Activated CD4-positive, CD25-positive, alpha-beta regulatory T cell treated with anti-CD3 and anti-CD28 coated beads, Interleukin-2, amount 50 U/mL, for 24 hours (primary cell): Measurements from ENCODE around the gene PARP9.
A peak's percentile ranks its signal among the peaks of the same experiment; 100 is the strongest.

ENCODE experiments used
- ATAC-seq, 2 donors: fragments of 150-1000 bp; cut with Tn5 transposase; one replicate each; pipeline ENCODE4 v1.10.0; 2021; ENCODE audit warnings: mild to moderate bottlenecking in 1 of 2, moderate library complexity in 1 of 2

PARP9 gene

GRCh38 chr3:122564155-122564912 lies at the start of gene PARP9, which contains the start of gene DTX3L:
Gene PARP9, minus strand, starts transcription at chr3:122564300. Its CDS starts 4,680 bp downstream, at chr3:122559620.
Gene DTX3L, plus strand, starts transcription at chr3:122564338. Its CDS starts 89 bp downstream, at chr3:122564427.
- peak; percentile 86 for ATAC-seq

GRCh38 chr3:122612696-122613095 lies 48.6 kb upstream of the PARP9 start:
- ATAC-seq, result no peak

GRCh38 chr3:122609798-122610559 lies 45.9 kb upstream of the PARP9 start:
- peak; percentile 94 to 96 for ATAC-seq

GRCh38 chr3:122608916-122609315 lies 44.8 kb upstream of the PARP9 start:
- no peak for ATAC-seq

- no peak for ATAC-seq
Measured at GRCh38 chr3:122606330-122606729, 42.2 kb upstream of the PARP9 start.

- ATAC-seq, result no peak
Measured at GRCh38 chr3:122603056-122603455, 39.0 kb upstream of the PARP9 start.

- ATAC-seq, result no peak
Measured at GRCh38 chr3:122602011-122602710, 38.1 kb upstream of the PARP9 start.

- ATAC-seq, result no peak
Measured at GRCh38 chr3:122598556-122598955, 34.5 kb upstream of the PARP9 start.

GRCh38 chr3:122598151-122598550 lies 34.1 kb upstream of the PARP9 start:
- no peak for ATAC-seq

- ATAC-seq, result no peak
Measured at GRCh38 chr3:122594025-122594424, 29.9 kb upstream of the PARP9 start.

GRCh38 chr3:122590610-122591009 lies 26.5 kb upstream of the PARP9 start:
- ATAC-seq, result no peak

GRCh38 chr3:122589297-122589696 lies 25.2 kb upstream of the PARP9 start:
- ATAC-seq, result peak in 1 of 2 donors; percentile 21

- no peak for ATAC-seq
Measured at GRCh38 chr3:122587572-122587971, 23.5 kb upstream of the PARP9 start.

- peak in 1 of 2 donors; percentile 62 for ATAC-seq
Measured at GRCh38 chr3:122586773-122587485, 22.8 kb upstream of the PARP9 start.

GRCh38 chr3:122586098-122586497 lies 22.0 kb upstream of the PARP9 start:
- ATAC-seq, result peak; percentile 67 to 71

- ATAC-seq, result no peak
Measured at GRCh38 chr3:122582390-122582789, 18.3 kb upstream of the PARP9 start.

GRCh38 chr3:122581622-122582021 lies 17.5 kb upstream of the PARP9 start:
- ATAC-seq, result no peak

GRCh38 chr3:122580470-122580869 lies 16.4 kb upstream of the PARP9 start:
- no peak for ATAC-seq

- peak; percentile 35 to 45 for ATAC-seq
Measured at GRCh38 chr3:122578069-122578740, 14.1 kb upstream of the PARP9 start.

GRCh38 chr3:122577409-122578031 lies 13.4 kb upstream of the PARP9 start, which contains the start of gene PARP15:
Gene PARP15, plus strand, starts transcription at chr3:122577650. Its CDS starts 18 bp downstream, at chr3:122577668.
- no peak for ATAC-seq
